Trophoblast cell (in vitro differentiated cells and primary cell): Measurements from ENCODE around the gene ANKS6.
A peak's percentile ranks its signal among the peaks of the same experiment; 100 is the strongest.

Source experiments
- DNase-seq, 2 donors: peaks; one replicate each; pipeline ENCODE4 v3.0.0-alpha.2; 2016
- H2AFZ ChIP-seq: 2 replicates; pipeline ENCODE4 v1.6.1; 2013; ENCODE audit warnings: low read length, moderate library complexity, mild to moderate bottlenecking; ENCODE audit not compliant: insufficient read depth, poor library complexity
- H2AK5ac ChIP-seq: 2 replicates; pipeline ENCODE4 v1.6.1; 2013; ENCODE audit warnings: mild to moderate bottlenecking, low read length
- H2BK120ac ChIP-seq: 2 replicates; pipeline ENCODE4 v1.6.1; 2013; ENCODE audit warnings: low read length, mild to moderate bottlenecking, moderate library complexity; ENCODE audit not compliant: insufficient read depth, poor library complexity
- H2BK12ac ChIP-seq: 2 replicates; pipeline ENCODE4 v1.6.1; 2013; ENCODE audit warnings: mild to moderate bottlenecking, low read length, moderate library complexity
- H2BK5ac ChIP-seq: 2 replicates; pipeline ENCODE4 v1.6.1; 2013; ENCODE audit warnings: low read length, low read depth, moderate library complexity, mild to moderate bottlenecking; ENCODE audit not compliant: poor library complexity
- H3K14ac ChIP-seq: 2 replicates; pipeline ENCODE4 v1.6.1; 2013; ENCODE audit warnings: mild to moderate bottlenecking, low read length
- H3K18ac ChIP-seq: 2 replicates; pipeline ENCODE4 v1.6.1; 2013; ENCODE audit warnings: mild to moderate bottlenecking, low read length
- H3K23ac ChIP-seq: 2 replicates; pipeline ENCODE4 v1.6.1; 2013; ENCODE audit warnings: low read length
- H3K27ac ChIP-seq: 2 replicates; pipeline ENCODE4 v1.5.1; 2013; ENCODE audit warnings: low read depth, mild to moderate bottlenecking, inconsistent platforms, low read length, moderate library complexity
- H3K27me3 ChIP-seq: 2 replicates; pipeline ENCODE4 v1.6.1; 2013; ENCODE audit warnings: inconsistent platforms, mild to moderate bottlenecking, low read length, moderate library complexity; ENCODE audit not compliant: insufficient read depth
- H3K36me3 ChIP-seq, 2 experiments: 1 replicate in 1 of 2; 2 replicates in 1 of 2; pipeline ENCODE4 v1.6.1; 2013; ENCODE audit warnings: low read length in 2 of 2, mild to moderate bottlenecking in 2 of 2, moderate library complexity in 1 of 2; ENCODE audit not compliant: insufficient read depth in 2 of 2, control insufficient read depth in 1 of 2
- H3K4ac ChIP-seq: 2 replicates; pipeline ENCODE4 v1.6.1; 2013; ENCODE audit warnings: low read depth, mild to moderate bottlenecking, low read length, moderate library complexity
- H3K4me1 ChIP-seq, 2 experiments: 1 replicate in 1 of 2; 2 replicates in 1 of 2; pipeline ENCODE4 v1.6.1; 2013; ENCODE audit warnings: low read length in 2 of 2, mild to moderate bottlenecking in 2 of 2, moderate library complexity in 1 of 2; ENCODE audit not compliant: insufficient read depth in 2 of 2, control insufficient read depth in 1 of 2
- H3K4me2 ChIP-seq: 2 replicates; pipeline ENCODE4 v1.6.1; 2013; ENCODE audit warnings: inconsistent platforms, mild to moderate bottlenecking, low read length, moderate library complexity
- H3K4me3 ChIP-seq: 2 replicates; pipeline ENCODE4 v1.5.1; 2013; ENCODE audit warnings: mild to moderate bottlenecking, low read depth, low read length, inconsistent platforms
- H3K79me1 ChIP-seq: one replicate; pipeline ENCODE4 v1.6.1; 2013; ENCODE audit warnings: low read length
- H3K79me2 ChIP-seq: 2 replicates; pipeline ENCODE4 v1.6.1; 2013; ENCODE audit warnings: low read length, mild to moderate bottlenecking; ENCODE audit not compliant: control insufficient read depth, insufficient read depth, poor library complexity
- H3K9ac ChIP-seq: 2 replicates; pipeline ENCODE4 v1.6.1; 2013; ENCODE audit warnings: mild to moderate bottlenecking, low read length
- H3K9me3 ChIP-seq: 2 replicates; pipeline ENCODE4 v1.6.1; 2013; ENCODE audit warnings: low read depth, mild to moderate bottlenecking, control low read depth, inconsistent platforms, low read length; ENCODE audit not compliant: insufficient read depth
- H4K12ac ChIP-seq: 2 replicates; pipeline ENCODE4 v1.6.1; 2013; ENCODE audit warnings: low read depth, mild to moderate bottlenecking, low read length, moderate library complexity
- H4K8ac ChIP-seq: 2 replicates; pipeline ENCODE4 v1.6.1; 2013; ENCODE audit warnings: low read depth, mild to moderate bottlenecking, low read length, moderate library complexity
- H4K91ac ChIP-seq: one replicate; pipeline ENCODE4 v1.6.1; 2013; ENCODE audit warnings: low read depth, mild to moderate bottlenecking, low read length, moderate library complexity
- WGBS: extraction: QIAGEN DNeasy Blood & Tissue Kit; methylation state at CpG from one replicate; pipeline ENCODE4 v1.1.7; 2013; ENCODE audit warnings: missing lambda C conversion rate; ENCODE audit not compliant: insufficient read length, insufficient coverage; ENCODE audit errors: extremely low coverage; 5-methylcytosine and 5-hydroxymethylcytosine counted together

Gene ANKS6

DNA sequence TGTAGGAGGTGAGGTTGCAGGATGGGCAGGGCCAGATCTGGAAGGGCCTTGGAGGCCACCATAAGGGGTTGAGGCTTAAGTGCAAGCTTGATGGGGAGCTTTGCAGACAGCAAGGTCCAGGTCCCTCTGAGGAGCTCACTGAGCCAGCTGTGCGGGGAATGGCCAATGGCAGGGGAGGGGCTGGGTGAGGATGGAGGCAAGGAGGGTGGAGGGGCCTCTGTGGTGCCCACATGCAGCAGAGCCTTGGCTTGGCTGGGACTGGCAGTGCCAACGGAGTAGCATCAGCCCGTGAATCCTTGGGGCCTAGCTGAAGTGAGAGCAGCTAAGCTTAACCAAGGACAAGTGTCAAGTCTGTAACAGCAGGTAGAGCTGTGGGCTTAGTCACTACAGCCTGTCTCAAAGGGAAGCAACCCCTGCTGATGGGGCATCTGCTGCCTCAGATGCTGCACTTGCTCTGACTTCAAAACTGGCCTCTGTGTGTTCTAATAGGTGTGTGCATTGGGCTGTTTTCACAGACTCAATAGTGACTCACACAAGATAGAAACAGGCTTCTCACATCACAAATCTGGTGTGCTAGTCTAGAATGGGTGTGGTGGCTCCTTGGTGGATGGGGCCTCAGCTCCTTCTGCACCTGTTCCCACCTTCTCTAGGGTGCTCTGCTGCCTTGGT, 27.4 kb upstream of the ANKS6 start:
- H2BK5ac ChIP-seq: no peak overlapping the region
- no peak overlapping the region for H3K23ac ChIP-seq
- H3K9me3 ChIP-seq: peaks cover 2% of the 10 kb centered on the region
- H4K91ac ChIP-seq: no peak overlapping the region
- no peak overlapping the region for H2AK5ac ChIP-seq
- no peak overlapping the region for H4K12ac ChIP-seq
- no peak overlapping the region for H3K4me3 ChIP-seq
- H3K79me1 ChIP-seq: no peaks in the 10 kb centered on the region
- H3K79me2 ChIP-seq: no peaks in the 10 kb centered on the region
- no peak for DNase-seq
- H3K27ac ChIP-seq: no peak overlapping the region
- no peak overlapping the region for H3K18ac ChIP-seq
- H2BK120ac ChIP-seq: no peak overlapping the region
- H3K36me3 ChIP-seq: no peaks in the 10 kb centered on the region
- H3K4me2 ChIP-seq: no peak overlapping the region
- H3K14ac ChIP-seq: no peak overlapping the region
- H2BK12ac ChIP-seq: no peak overlapping the region
- WGBS: no CpG with 5 or more reads among the region's 3 CpGs
- H3K4ac ChIP-seq: no peak overlapping the region
- no peaks in the 10 kb centered on the region for H3K27me3 ChIP-seq
- H3K9ac ChIP-seq: no peak overlapping the region
- H3K4me1 ChIP-seq: no peaks in the 10 kb centered on the region
- no peak overlapping the region for H2AFZ ChIP-seq
- no peak overlapping the region for H4K8ac ChIP-seq

DNA sequence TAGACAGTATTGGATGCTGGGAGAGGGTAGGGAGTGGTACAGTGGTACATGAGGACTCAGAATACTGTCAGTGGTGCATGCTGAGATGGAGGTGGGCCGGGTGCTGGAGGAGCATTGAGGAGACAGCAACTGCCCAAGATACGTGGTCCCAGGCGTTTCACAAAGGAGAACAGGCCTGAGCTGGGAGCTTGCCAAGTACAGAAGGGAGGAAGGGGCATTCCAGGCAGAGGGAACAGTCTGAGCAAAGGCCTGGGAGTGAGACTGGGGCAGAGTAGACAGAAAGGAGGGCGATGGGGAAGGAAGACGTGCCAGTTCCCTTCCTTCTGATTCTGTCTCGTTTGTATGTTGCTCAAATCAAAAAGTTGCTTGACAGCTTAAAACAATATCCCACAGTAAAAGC, 26.3 kb upstream of the ANKS6 start:
- Histone ChIP-seq H3K4me2 (no peak overlapping the region), H3K36me3 (no peaks in the 10 kb centered on the region), H2BK12ac (no peak overlapping the region), H3K4ac (no peak overlapping the region), H3K27ac (no peak overlapping the region), H3K18ac (no peak overlapping the region), H4K8ac (no peak overlapping the region), H3K27me3 (no peaks in the 10 kb centered on the region), H2AK5ac (no peak overlapping the region), H3K23ac (no peak overlapping the region), H2BK120ac (no peak overlapping the region), H3K14ac (no peak overlapping the region), H2AFZ (no peak overlapping the region), H3K4me3 (no peak overlapping the region), H3K9me3 (peaks cover 2% of the 10 kb centered on the region), H2BK5ac (no peak overlapping the region), H3K9ac (no peak overlapping the region), H3K4me1 (no peaks in the 10 kb centered on the region), H3K79me2 (no peaks in the 10 kb centered on the region), H4K12ac (no peak overlapping the region), H3K79me1 (no peaks in the 10 kb centered on the region), H4K91ac (no peak overlapping the region)
- DNase-seq: no peak
- no CpG with 5 or more reads among the region's 6 CpGs for WGBS

DNA sequence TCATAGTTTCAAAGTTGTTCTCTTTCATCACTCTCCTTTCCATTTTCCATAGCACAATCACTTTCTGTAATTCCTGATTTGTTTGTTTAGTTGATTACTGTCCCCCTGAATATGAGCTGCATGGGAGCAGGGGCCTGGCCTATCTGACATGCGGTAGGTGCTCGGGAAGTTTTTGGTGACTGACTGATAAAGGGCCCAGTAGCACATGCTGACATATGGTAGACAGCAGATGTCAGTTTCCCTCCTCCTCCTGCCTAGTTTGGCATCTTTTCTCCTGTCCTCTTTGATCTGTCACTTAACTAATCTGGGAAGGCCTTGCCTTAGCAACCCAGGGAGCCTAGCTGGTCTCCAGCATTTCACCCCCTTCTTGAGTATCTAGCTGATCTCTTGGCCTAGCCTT, 25.5 kb upstream of the ANKS6 start:
- Histone ChIP-seq H4K91ac (no peak overlapping the region), H2AFZ (no peak overlapping the region), H3K18ac (no peak overlapping the region), H3K4me2 (no peak overlapping the region), H4K8ac (no peak overlapping the region), H3K9ac (no peak overlapping the region), H2BK120ac (no peak overlapping the region), H3K79me1 (no peaks in the 10 kb centered on the region), H2BK12ac (no peak overlapping the region), H3K36me3 (no peaks in the 10 kb centered on the region), H3K79me2 (no peaks in the 10 kb centered on the region), H3K4me3 (no peak overlapping the region), H3K27me3 (no peaks in the 10 kb centered on the region), H4K12ac (no peak overlapping the region), H2BK5ac (no peak overlapping the region), H2AK5ac (no peak overlapping the region), H3K9me3 (peaks cover 2% of the 10 kb centered on the region), H3K23ac (no peak overlapping the region), H3K4me1 (no peaks in the 10 kb centered on the region), H3K27ac (no peak overlapping the region), H3K4ac (no peak overlapping the region), H3K14ac (no peak overlapping the region)
- WGBS: no CpG with 5 or more reads among the region's 2 CpGs
- DNase-seq: no peak

DNA sequence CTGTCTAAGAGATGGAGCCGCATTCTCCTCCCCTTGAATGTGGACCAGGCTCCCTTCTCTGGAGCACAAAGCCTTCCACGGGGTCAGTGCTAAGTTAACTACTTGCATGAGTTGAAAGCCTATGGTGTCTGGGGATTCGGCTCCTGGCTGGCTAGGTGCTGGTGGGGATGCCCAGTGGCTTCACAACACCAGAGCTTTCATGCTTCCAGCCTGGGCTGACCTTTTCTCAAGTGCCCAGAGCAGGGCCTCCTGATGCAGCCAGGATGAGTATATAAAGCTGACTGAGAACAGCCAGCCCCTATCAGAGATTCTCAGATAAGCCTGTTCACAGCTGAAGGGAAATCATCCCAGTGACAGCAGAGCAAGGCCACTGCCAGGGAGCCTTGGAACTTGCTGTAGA, 22.9 kb upstream of the ANKS6 start:
- no peaks in the 10 kb centered on the region for H3K27me3 ChIP-seq
- H3K79me1 ChIP-seq: no peaks in the 10 kb centered on the region
- no peak overlapping the region for H3K14ac ChIP-seq
- H3K4ac ChIP-seq: no peak overlapping the region
- peak; percentile 22 to 49 for DNase-seq
- H2BK5ac ChIP-seq: no peak overlapping the region
- no peak overlapping the region for H2BK120ac ChIP-seq
- no peak overlapping the region for H3K27ac ChIP-seq
- no CpG with 5 or more reads among the region's 3 CpGs for WGBS
- no peak overlapping the region for H3K4me3 ChIP-seq
- no peak overlapping the region for H3K9ac ChIP-seq
- peaks cover 2% of the 10 kb centered on the region for H3K9me3 ChIP-seq
- H2BK12ac ChIP-seq: no peak overlapping the region
- H3K4me2 ChIP-seq: no peak overlapping the region
- H3K79me2 ChIP-seq: no peaks in the 10 kb centered on the region
- H2AK5ac ChIP-seq: no peak overlapping the region
- no peak overlapping the region for H3K23ac ChIP-seq
- no peak overlapping the region for H4K12ac ChIP-seq
- no peaks in the 10 kb centered on the region for H3K4me1 ChIP-seq
- H2AFZ ChIP-seq: no peak overlapping the region
- H3K18ac ChIP-seq: no peak overlapping the region
- no peak overlapping the region for H4K91ac ChIP-seq
- H4K8ac ChIP-seq: no peak overlapping the region
- H3K36me3 ChIP-seq: no peaks in the 10 kb centered on the region
